HEK293 (cell line): ENCODE results near the gene SEMA3A.

Experiments
- CTCF ChIA-PET: fragments of 350-600 bp; formaldehyde crosslinking; extraction: SDS; loops from one replicate; lab custom pipeline; 2021; ENCODE audit warnings: antibody characterized with exemption; lab: Yijun Ruan, JAX
- POLR2A ChIA-PET: fragments of 300-600 bp; formaldehyde crosslinking; extraction: SDS; loops from one replicate; lab custom pipeline; 2020; ENCODE audit warnings: antibody characterized with exemption, inconsistent platforms; lab: Yijun Ruan, JAX
- H3K27ac ChIP-seq: fragments of 200-500 bp; sonication (Bioruptor generic); 2 replicates; pipeline ENCODE4 v1.5.1; 2014; ENCODE audit warnings: low read depth, low read length, control low read depth, inconsistent platforms; ENCODE audit errors: extremely low read depth
- H3K36me3 ChIP-seq, 2 experiments: fragments of 200-500 bp in 1 of 2; sonication (Bioruptor generic) in 1 of 2; 1 replicate in 1 of 2; 2 replicates in 1 of 2; pipeline ENCODE4 v1.5.1; 2014 to 2017; ENCODE audit warnings: inconsistent platforms in 2 of 2, low read length in 2 of 2; ENCODE audit not compliant: control insufficient read depth in 2 of 2, insufficient read depth in 1 of 2
- H3K4me1 ChIP-seq: fragments of 200-500 bp; sonication (Bioruptor generic); 2 replicates; pipeline ENCODE4 v1.5.1; 2014; ENCODE audit warnings: mild to moderate bottlenecking, low read length, inconsistent platforms; ENCODE audit not compliant: control insufficient read depth, insufficient read depth
- H3K4me3 ChIP-seq: 2 replicates; pipeline ENCODE4 v1.5.1; 2011; ENCODE audit warnings: low read depth, mild to moderate bottlenecking, control low read depth, low read length, moderate library complexity
- H3K9me3 ChIP-seq: fragments of 200-500 bp; sonication (Bioruptor generic); 2 replicates; pipeline ENCODE4 v1.5.1; 2014; ENCODE audit warnings: low read depth, low read length, inconsistent platforms; ENCODE audit not compliant: control insufficient read depth, insufficient read depth
- GLIS2 ChIP-seq: fragments of 450-650 bp; formaldehyde crosslinking; IDR thresholded peaks from 2 replicates; pipeline ENCODE4 v1.5.1; 2016; ENCODE audit warnings: missing biosample characterization, missing genetic modification characterization
- HOXC10 ChIP-seq: sonication (generic); formaldehyde crosslinking; IDR thresholded peaks from 2 replicates; pipeline ENCODE4 v1.8.1; 2023; ENCODE audit warnings: mild to moderate bottlenecking, missing genetic modification reagents
- PRDM1 ChIP-seq: fragments of 450-650 bp; formaldehyde crosslinking; IDR thresholded peaks from 2 replicates; pipeline ENCODE4; 2016; ENCODE audit warnings: missing biosample characterization, missing genetic modification characterization
- PRDM6 ChIP-seq: fragments of 450-650 bp; formaldehyde crosslinking; IDR thresholded peaks from 2 replicates; pipeline ENCODE4 v1.5.1; 2017; ENCODE audit warnings: missing biosample characterization, missing genetic modification characterization
- SCRT2 ChIP-seq: fragments of 450-650 bp; formaldehyde crosslinking; IDR thresholded peaks from 2 replicates; pipeline ENCODE4 v1.5.1; 2016; ENCODE audit warnings: missing biosample characterization, missing genetic modification characterization
- SETDB1 ChIP-seq: IDR thresholded peaks from one replicate; pipeline ENCODE4 v1.6.1; 2017; ENCODE audit warnings: mild to moderate bottlenecking, low read length, moderate library complexity, mixed read lengths; ENCODE audit not compliant: insufficient read length
- ZBTB17 ChIP-seq: fragments of 450-650 bp; formaldehyde crosslinking; IDR thresholded peaks from 2 replicates; pipeline ENCODE4 v1.5.1; 2016; ENCODE audit warnings: missing biosample characterization, missing genetic modification characterization
- ZNF23 ChIP-seq: fragments of 450-650 bp; formaldehyde crosslinking; IDR thresholded peaks from 2 replicates; pipeline ENCODE4 v1.5.1; 2016; ENCODE audit warnings: missing biosample characterization, missing genetic modification characterization, borderline replicate concordance
- ZNF350 ChIP-seq: fragments of 450-650 bp; formaldehyde crosslinking; IDR thresholded peaks from 2 replicates; pipeline ENCODE4 v1.5.0; 2017; ENCODE audit warnings: missing biosample characterization, mild to moderate bottlenecking, missing genetic modification characterization
- ZNF529 ChIP-seq: fragments of 450-650 bp; formaldehyde crosslinking; IDR thresholded peaks from 2 replicates; pipeline ENCODE4 v1.5.1; 2017; ENCODE audit warnings: missing genetic modification characterization, missing biosample characterization; ENCODE audit not compliant: insufficient replicate concordance

The SEMA3A gene

GRCh38 chr7:84187087-84187805 lies 7.3 kb downstream of the SEMA3A start:
- no peak overlapping the region for H3K27ac ChIP-seq
- H3K9me3 ChIP-seq = no peaks in the 10 kb centered on the region
- no peak for TF ChIP-seq HOXC10 (CRISPR knock-in tag)
- 0 out of 2 replicates have a peak, but pooled peaks have one; percentile 20 for TF ChIP-seq PRDM1 (tag by site-specific recombination)
- H3K36me3 ChIP-seq = no peaks in the 10 kb centered on the region
- CTCF ChIA-PET = no interaction called here
- POLR2A ChIA-PET = no interaction called here
- peaks cover 10% of the 10 kb centered on the region for H3K4me1 ChIP-seq
- H3K4me3 ChIP-seq = no peak overlapping the region

- Histone ChIP-seq H3K36me3 (no peaks in the 10 kb centered on the region; a peak in 1 of 3 replicates), H3K4me1 (peaks cover 16% of the 10 kb centered on the region), H3K4me3 (no peak overlapping the region), H3K9me3 (no peaks in the 10 kb centered on the region), H3K27ac (no peak overlapping the region)
- CTCF ChIA-PET = interaction anchor here (0.6 kb wide), 1 partner anchor 839 kb away, joined by 3 read pairs; no protein-coding TSS in a partner anchor
- POLR2A ChIA-PET = no interaction called here
- no peak for TF ChIP-seq ZNF23
- no peak for TF ChIP-seq ZBTB17 (tag by site-specific recombination)
- no peak for TF ChIP-seq ZNF350 (tag by site-specific recombination)
Observed at GRCh38 chr7:84183741-84184140, 10.8 kb downstream of the SEMA3A start.

GRCh38 chr7:84182301-84182700 lies 12.3 kb downstream of the SEMA3A start:
- H3K36me3 ChIP-seq = no peaks in the 10 kb centered on the region; a peak in 1 of 3 replicates
- H3K4me3 ChIP-seq = no peak overlapping the region
- peaks cover 22% of the 10 kb centered on the region for H3K4me1 ChIP-seq
- H3K27ac ChIP-seq = no peak overlapping the region
- no peaks in the 10 kb centered on the region for H3K9me3 ChIP-seq
- POLR2A ChIA-PET = no interaction called here
- TF ChIP-seq GLIS2 (tag by site-specific recombination) = no peak
- TF ChIP-seq SCRT2 (tag by site-specific recombination) = 0 out of 2 replicates have a peak, but pooled peaks have one; percentile 34
- TF ChIP-seq ZNF23 = no peak
- no peak for TF ChIP-seq ZNF529 (tag by site-specific recombination)
- TF ChIP-seq, all 188 proteins: peak for 1
- CTCF ChIA-PET = interaction anchor here (0.6 kb wide), 1 partner anchor 166 kb away, joined by 4 read pairs; no protein-coding TSS in a partner anchor

- ChIA-PET POLR2A (no interaction called here), CTCF (interaction anchor here (1.0 kb wide), 1 partner anchor 201 kb away, joined by 3 read pairs; no protein-coding TSS in a partner anchor)
- H3K27ac ChIP-seq = no peak overlapping the region; the same call in 1 of the 2 replicates
Observed at GRCh38 chr7:84181628-84182027, 13.0 kb downstream of the SEMA3A start.

More at GRCh38 chr7:84181628-84182027, 13.0 kb downstream of the SEMA3A start:
- Histone ChIP-seq H3K9me3 (no peaks in the 10 kb centered on the region), H3K4me3 (no peak overlapping the region), H3K36me3 (no peaks in the 10 kb centered on the region; a peak in 1 of 3 replicates), H3K4me1 (peaks cover 21% of the 10 kb centered on the region)
- TF ChIP-seq SETDB1 (no peak), PRDM6 (tag by site-specific recombination) (0 out of 2 replicates have a peak, but pooled peaks have one; percentile 32)
